Amygdala (tissue), 56 donors: Measurements from ENCODE around the gene ST6GALNAC2.
A peak's percentile ranks its signal among the peaks of the same experiment; 100 is the strongest.

Experiments
- DNase-seq, 56 donors: peaks; one replicate each; lab custom pipeline; 2025; lab: John Stamatoyannopoulos, UW

The ST6GALNAC2 gene

DNA sequence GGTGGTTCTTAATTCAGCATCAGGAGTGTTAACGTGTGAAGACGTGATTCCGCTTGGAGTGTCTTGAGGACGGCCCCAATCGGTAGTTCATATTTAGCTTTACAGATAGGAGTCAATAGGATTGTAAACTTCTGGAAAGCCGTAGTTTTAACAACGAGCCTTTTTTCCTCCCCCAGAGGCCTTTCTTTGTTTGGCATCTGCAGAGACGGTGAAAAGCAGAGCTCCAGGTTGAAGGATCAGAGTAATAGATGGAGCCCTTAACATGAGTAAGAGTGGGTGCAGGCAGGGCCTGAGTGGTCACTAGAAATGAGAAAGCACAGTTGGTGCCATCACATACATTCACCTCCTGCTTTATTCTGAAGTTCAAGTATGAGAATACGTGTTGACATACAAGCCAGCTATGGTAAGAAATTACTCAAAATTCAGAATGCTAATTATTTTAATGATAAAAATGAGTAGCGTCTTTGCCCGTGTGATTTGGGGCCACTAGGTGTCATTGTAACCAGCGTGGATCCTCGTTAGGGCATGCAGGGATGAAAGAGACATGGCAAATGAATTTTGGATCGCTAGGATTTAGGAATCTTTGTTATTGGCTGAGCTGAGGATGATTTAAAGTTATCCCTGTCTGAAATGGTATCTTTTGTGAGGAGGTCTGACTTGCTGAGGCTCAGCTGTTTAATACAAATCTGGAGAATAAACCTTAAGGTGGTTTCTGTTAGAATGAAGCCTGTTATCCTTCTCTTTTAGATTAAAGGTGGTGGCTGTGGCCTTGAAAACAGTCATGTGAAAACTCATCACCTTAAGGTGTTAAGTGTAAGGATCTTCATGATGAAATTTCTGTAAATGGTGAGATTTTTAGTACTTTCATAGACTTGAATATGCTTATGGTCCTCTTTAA, 27.2 kb downstream of the ST6GALNAC2 start:
- DNase-seq, result peak in 3 of 56 donors; percentile 17 to 39 (median 19)

DNA sequence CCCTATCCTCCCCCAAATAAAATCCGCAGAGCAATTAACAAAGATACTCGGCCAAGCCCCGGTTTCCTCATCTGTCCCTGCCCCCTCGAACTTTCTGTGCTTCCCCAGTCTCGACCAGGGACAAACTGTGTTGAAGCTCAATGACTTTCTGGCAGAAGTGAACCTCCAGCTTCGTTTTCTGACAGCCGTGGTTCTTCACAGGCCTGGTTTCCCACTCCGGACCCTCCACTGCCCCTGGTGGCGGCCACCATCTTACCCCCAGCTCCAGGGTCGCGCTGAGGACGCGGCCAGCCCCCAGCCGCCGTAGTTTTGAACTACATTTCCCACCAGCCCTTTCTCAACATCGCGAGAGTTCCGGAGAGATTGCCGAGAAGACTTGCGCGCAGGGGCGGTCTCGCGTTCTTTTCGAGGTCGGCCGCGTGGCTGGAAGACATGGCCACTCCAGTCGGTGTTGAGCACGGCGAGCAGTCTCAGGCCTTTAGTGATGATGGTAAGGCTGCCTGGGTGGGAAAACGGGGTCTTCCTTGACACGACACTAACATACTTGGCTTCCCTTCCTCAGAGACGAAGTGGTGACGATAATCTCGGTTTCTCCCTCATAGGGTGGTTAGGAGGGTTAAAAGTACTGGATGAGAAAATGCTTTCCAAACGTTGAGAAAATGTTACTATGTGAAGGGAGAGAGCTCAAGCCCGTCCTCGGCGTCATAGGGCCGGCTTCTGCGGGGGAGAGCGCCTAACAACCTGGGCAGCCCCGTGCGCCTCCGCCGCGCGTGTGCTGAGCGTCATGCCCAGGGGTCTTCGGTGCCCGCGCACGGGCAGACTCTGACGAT, 28.1 kb downstream of the ST6GALNAC2 start:
- peak in 55 of 56 donors; percentile 43 to 92 (median 80) for DNase-seq

DNA sequence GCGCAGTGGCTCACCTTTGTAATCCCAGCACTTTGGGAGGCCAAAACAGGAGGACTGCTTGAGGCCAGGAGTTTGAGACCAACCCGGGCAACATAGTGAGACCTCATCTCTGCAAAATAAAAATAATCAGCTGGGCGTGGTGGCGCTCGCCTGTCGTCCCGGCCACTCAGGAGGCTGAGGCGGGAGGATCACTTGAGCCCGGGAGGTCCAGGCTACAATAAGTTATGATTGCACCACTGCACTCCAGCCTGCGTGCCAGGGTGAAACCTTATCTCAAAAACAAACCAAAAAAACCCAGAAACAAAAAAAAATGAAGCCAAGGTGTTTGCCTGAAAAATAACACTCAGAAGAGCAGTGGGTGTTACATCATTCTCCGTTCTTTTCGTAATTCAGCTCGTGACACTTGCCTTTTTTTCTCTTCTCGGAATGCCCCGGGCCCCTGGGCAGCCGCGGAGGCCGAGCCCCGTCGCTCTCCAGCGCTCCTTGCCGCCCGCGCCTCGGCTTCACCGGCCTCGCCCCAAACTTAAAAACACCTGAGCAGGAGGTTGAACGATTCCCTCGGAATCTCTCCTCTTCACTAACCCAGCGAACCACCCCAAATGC, 28.8 kb downstream of the ST6GALNAC2 start:
- no peak for DNase-seq

DNA sequence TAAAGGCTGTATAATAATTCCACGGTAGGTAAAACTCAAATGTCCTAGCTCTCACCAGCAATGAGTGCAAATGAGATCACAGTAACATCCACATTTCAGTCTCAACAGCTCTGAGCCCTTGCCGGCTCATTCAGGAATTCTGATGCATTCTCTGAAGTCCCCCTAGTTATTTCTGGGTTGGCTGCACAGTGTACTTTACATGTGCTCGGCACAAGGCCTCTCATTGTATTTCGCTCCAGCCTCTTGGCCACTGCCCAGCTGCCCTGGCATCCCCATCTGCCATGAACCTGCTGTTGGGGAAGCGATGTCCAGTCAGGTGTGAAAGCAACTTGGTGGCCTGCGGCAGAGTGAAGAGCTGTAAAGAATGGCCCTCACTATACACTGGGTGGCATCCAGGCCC, 31.5 kb downstream of the ST6GALNAC2 start:
- DNase-seq, result peak in 41 of 56 donors; percentile 18 to 82 (median 58)

DNA sequence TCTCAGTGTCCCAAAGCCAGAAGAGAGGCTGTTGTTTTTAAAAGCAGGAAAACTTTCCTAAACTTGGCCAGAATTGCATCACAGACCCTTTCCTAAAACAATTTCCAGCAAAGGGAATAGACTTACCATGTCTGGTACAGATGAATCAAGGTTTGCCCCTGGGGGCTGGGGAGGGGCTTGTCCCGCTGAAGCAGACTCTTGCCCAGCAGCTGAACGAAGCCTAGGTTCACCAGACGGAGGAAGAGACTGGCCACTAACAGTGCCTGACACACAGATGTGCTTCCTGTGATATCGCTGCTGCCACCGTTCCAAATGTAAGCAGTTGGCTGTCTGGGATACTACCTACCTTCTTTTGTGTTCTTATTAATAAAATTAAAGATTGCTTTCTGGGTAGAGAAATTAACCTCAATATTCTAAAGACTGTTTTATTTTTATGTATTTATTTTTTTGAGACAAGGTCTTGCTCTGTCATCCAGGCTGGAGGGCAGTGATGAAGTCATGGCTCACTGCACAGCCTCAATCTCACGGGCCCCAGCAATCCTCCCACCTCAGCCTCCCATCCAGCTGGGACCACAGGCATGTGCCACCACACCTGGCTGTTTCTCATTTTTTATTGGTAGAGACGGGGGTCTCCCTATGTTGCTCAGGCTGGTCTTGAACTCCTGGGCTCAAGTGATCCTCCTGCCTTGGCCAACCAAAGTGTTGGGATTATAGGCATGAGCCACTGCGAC, 32.3 kb downstream of the ST6GALNAC2 start:
- no peak for DNase-seq

DNA sequence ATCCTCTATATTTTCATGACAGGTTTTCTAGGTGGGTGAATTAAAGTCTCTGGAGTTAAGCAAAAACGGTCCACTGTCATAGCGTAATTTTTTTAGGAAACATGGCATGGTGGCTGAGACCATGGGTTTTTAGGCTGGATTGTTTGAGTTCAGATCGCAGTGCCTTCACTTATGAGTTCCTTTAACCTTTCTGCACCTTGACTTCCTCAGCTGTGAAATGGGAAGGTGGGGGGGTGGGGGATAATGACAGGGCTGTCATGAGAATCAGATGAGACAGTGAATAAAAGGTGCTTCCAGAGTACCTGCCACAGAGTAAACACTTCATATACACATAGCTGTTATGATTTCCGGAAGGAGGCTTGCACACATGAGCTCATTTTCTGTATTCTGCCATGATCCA, 34.0 kb downstream of the ST6GALNAC2 start:
- DNase-seq, result no peak

DNA sequence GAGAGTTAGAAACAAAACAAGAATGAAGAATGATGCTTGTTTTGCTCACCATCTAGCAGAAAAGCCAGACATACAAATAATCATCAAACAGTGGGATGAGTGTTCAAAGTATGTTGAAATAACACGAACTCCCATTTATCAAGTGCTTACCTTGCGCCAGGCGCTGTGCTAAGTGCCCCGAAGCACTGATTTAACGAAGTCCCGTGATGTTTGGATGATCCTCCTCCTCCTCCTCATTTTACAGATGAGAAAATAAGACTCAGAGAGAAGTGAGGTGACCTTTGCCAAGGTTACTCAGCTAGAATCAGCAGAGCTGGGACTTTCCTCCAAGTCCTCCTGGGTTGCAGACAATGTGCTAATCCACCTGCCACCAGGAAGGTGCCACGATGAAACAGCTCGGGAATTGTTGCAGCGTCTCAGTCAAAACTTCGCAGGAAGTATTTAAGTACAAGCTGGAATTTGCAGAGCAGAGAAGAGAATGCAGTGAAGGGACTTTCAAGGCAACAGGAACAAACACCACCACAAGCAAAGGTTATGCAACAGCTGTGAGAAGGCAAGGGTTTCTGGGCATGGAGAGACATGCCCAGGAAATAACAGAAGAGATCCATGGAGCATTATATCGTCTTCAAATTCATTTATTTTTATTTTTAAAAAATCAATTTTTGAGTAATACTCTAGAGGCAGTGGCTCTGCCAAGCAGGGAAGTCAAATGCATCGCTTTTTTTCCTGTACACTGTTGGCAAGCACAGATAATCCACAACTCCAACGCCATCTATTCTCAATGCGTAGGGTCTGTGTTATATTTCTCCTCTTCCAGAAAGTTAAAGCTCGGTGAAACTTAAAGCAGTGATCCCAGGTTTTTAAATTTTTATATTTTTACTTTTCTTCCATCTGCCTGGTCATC, 34.7 kb downstream of the ST6GALNAC2 start:
- DNase-seq, result peak in 1 of 56 donors; percentile 19

DNA sequence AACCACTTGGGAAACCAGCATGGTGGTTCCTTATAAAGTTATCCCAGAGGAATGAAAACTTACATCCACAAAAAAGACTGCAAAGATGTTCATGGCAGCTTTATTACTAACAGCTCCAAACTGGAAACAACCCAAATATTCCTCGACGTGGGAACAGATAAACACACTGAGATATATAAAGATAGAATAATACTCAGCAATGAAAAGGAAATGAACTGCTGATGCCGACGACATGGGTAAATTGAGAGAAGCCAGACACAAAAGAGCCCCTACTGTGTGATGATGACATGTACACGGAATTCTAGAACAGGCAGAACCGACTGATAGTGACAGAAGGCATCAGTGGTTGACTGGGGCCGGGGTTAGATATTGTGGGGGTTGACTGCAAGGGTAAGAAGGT, 36.1 kb downstream of the ST6GALNAC2 start:
- no peak for DNase-seq

DNA sequence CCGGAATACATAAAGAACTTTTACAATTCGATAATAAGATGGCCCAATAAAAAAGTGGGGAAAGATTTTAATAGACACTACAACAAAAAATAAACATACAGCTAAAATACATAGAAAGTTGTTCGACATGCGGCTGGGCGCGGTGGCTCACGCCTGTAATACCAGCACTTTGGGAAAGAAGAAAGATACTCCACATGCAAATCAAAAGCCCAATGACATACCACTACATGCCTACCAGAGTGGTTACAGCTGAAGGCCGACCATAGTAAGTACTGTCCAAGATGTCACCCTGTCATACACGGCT, 36.5 kb downstream of the ST6GALNAC2 start:
- no peak for DNase-seq

DNA sequence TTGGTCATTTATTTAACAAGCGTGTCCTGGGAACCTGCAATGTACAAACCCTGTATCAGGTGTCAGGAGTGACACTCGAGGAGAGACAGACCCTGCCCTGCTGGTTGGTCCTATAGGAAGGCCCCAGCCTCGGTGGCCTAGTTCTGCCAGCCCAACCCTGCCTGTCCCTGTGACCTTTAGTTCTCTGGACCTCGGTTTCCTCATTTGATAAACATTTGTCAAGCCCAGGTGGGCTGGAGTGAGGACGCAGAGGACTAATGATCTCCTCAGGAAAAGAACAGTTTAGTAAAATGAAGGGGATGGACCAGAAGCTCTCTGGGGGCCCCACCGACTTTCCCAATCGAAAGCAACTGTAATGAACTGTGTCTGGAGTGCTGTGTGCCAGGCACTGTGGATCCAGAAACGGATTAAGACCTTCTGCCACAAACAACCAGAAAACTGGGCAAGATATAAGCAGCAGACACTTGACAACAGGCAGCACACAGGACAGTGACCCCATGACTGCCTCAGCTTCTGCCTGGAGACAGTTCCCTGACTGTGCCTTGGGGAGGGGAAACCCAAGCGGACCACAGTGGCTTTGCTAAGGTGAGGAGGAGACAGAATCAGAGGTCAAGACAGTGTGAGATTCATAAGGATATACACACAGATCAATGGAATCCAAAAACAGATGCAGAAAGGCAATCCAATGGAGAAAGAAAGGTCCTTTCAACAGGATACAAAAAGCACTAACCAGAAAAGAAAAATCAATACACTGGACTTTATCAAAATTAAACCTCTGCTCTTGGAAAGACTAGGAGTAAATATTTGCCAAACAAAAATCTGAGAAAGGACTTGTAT, 37.1 kb downstream of the ST6GALNAC2 start:
- no peak for DNase-seq

DNA sequence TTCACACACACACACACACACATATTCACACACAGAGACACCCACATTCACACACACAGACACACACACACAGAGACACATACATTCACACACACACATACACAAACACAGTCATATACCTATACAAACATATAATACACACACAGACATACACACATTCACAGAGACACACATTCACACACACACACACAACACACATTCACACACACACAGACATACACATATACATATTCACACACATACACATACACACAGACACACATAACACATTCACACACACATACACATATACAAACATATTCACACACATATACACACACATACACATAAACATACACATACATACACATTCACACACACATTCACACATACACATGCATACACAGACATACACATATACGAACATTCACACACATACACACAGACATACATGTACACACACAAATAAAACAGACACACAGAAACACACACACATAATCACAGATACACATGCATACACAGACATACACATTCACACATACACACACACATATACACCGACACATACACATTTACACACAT, 37.9 kb downstream of the ST6GALNAC2 start:
- DNase-seq, result no peak

DNA sequence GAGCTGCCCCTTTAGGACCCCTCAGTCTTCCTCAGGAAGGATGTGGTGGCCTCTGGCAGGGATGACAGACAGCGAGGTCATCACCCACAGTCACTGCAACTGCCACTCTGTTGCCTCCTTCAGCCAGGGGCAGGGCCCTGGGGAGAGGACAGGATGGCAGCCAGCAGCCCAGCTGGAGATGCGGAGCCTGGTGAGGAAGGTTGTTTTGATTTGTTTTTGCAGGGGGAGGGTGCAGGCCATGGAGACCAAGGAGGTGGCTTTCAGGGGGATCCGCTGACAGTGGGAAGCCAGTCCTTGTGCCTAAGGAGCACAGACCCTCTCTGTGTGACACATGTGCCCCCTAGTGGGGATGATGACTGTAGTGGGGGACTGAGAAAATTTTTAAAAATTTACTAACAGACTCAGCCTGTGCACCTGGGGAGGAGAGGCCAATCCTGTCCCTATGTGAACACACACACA, 38.4 kb downstream of the ST6GALNAC2 start:
- peak in 35 of 56 donors; percentile 22 to 74 (median 48) for DNase-seq

DNA sequence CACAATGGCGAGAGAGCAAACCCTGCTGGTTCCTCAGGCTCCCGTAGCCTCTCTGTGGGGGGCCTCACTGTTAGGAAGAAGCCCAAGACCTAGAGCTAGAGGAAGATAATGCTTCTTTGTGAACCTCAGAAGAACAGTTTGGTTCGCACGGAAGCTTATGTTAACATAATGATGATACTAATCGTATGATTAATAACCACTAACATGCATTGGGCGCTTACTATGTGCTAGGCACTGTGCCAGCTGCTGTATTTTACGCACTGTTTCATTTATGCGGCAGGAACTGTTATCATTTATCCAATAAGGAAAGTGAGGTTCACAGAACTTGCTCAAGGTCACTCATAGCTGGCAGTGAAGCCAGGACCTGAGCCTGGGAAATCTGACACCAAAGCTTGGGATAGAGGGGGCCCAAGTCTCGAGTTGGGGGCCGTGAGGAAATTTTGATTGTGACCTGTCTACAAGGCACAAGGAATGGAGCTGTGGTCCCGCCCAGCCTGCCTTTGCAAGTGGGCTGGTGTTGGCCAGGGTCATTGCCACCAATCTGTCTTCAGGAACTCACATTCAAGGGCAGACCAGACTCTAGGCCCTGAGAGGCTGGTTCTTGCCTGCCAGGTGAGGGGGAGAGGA, 39.0 kb downstream of the ST6GALNAC2 start:
- no peak for DNase-seq

DNA sequence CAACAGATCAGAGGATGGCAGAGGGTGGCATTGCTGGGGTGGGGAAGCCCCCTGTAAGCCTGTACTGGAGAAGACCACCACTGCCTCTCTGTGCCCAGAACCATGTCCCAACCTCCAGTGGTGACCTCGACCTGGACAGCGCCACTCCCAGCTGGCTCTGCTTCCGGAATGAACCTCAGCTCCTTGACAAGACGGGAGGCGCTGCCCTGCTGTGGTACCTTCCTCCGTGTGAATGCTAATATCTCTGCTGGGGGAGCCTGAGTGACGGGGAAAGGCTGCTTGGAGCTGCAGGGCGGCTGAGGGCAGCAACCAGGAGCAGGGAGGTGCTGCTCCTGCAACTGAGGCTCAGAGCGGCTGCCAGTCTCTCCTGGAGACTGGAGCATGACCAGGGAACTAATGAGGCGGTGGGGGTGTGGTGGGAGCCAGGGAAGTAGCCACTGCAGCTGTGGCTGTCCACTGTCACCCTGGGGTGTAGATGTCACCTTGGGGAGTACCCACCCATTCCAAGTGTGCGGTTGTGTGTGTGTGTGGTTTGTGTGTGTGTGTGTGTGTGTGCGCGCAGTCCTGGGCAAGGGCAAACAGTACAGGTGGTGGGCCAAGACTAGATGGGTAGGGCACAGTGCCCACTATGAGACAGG, 39.6 kb downstream of the ST6GALNAC2 start:
- DNase-seq, result peak in 1 of 56 donors; percentile 40

DNA sequence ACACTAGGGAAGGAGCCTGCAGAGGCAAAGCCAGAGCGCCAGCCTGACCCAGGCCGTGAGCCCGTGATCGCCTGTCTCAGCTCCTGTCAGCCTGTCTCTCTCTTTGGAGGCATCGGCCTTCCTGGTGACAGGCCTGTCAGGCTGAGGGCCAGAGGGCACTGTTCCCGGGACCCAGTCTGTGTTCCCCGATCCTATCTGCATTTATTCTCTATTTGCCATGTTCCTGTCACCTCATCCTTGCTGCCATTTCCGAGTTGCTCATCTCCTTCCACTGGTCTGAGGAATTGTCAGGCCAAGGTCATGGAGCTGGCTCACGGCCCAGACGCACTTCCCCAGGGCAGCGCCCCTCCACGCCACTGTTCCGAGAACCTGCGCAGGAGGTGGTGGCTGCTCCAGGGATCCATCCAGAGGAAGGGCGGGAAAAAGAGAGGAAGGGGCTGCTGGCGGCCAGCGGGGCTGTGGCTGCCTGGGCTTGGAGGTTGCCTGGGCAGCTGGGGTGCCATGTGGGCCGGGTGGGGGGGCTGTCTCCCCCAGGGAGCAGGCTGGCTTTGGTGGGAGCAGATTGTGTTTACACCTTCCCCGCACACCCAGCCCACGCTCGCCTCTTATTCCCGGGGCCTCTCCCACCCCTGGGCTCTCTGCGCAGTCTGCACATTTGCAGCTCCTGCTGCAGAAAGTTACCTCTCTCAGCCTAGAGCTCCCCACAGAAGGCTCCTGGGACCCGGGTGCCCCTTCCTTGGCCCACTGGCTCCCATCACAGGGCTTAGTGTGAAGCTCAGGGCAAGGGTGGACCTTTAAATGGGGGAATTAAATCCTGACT, 40.9 kb downstream of the ST6GALNAC2 start:
- DNase-seq, result peak in 17 of 56 donors; percentile 26 to 83 (median 66)
